Activated CD4-positive, alpha-beta T cell treated with anti-CD3 and anti-CD28 coated beads, Interleukin-2, amount 50 U/mL, for 16 hours (primary cell): Measurements from ENCODE around the gene KLF16.
"Not testable (repeated sequence)": the region's sequence is repeated elsewhere in the genome, so short reads cannot be mapped to it uniquely, and the experiment has no call there.

Source experiments
- DNase-seq: peaks from one replicate; pipeline ENCODE4 v3.0.0-alpha.2; 2020

Gene KLF16

GRCh38 chr19:1883784-1884183 is 20.4 kb upstream of the KLF16 start:
- DNase-seq: peak; percentile 43

GRCh38 chr19:1882786-1883692 is 19.7 kb upstream of the KLF16 start:
- DNase-seq: no peak

GRCh38 chr19:1882089-1882785 is 18.9 kb upstream of the KLF16 start:
- DNase-seq: peak; percentile 84

DNA sequence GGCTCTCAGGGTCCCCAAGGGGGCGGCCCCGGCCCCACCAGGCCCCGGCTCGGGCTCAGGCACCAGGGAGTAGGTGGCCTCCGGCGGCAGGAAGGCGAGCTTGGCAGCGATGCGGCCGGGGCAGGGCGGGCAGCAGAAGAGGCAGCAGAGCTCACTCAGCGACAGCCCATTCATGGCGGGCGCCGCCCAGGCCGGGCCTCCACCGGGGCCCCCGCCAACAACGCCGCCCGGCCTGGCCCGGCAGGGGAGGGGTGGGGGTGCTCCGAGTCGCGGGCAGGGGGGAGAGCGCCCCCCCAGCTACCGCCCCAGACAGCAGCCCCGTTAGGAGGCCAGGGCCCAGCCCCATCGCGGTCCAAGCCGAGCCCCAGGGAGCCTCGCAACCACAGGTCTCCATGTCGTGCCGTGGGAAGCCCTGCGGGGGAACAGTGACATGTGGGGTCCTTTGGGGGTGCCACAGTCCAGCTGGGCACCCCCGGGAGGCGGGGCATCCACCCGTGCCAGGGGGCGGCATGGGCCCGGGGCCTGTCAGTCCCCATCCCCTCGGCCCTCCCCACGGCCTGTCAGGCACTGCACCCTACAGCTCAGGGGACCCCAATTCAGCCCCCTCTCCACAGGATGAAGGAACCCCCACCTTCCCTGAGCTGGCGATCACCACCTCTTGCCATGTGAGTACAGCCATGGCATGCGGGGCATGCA is 18.2 kb upstream of the KLF16 start:
- not testable (repeated sequence) for DNase-seq

- DNase-seq: no peak
Observed at GRCh38 chr19:1880611-1881392, 17.4 kb upstream of the KLF16 start.

DNA sequence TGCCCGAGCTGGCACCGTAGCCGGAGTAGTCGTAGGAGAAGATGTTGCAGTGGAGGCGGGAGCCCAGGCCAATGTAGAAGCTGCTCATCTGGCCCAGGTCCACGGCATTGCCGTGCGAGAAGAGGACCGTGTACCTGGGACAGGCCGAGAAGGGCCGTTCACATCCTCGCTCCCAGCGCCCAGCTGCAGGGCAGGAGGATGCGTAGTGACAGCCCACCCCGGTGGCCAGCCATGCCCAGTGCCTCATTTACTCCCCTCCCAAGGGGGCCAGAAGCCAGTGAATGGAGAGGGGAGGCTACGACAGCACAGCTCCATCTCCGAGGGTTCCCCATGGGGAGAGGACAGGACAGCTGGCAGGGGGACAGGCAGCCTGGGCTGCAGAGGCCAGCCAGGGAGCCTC is 16.6 kb upstream of the KLF16 start:
- DNase-seq: not testable (repeated sequence)

DNA sequence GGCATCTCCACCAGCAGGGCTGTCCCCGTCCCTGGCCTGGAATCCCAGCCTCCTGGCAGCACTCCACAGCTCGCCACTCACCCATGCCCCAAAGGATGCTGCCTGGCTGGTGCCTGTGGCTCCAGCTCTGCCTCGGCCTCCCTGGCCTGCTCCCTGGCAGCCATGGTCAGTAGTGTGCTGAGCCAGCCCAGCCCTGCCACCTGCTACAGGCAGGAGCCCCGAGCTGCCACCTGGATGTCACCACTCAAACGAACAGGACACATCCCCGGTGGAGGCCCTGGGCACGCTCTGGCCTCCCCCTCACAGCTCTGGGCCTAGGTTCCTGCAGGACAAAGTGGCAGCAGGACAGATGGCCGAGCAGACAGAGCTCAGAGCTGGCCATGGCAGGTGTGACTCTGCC is 15.2 kb upstream of the KLF16 start:
- DNase-seq: not testable (repeated sequence)

- DNase-seq: not testable (repeated sequence)
Observed at GRCh38 chr19:1877280-1877660, 13.9 kb upstream of the KLF16 start.

DNA sequence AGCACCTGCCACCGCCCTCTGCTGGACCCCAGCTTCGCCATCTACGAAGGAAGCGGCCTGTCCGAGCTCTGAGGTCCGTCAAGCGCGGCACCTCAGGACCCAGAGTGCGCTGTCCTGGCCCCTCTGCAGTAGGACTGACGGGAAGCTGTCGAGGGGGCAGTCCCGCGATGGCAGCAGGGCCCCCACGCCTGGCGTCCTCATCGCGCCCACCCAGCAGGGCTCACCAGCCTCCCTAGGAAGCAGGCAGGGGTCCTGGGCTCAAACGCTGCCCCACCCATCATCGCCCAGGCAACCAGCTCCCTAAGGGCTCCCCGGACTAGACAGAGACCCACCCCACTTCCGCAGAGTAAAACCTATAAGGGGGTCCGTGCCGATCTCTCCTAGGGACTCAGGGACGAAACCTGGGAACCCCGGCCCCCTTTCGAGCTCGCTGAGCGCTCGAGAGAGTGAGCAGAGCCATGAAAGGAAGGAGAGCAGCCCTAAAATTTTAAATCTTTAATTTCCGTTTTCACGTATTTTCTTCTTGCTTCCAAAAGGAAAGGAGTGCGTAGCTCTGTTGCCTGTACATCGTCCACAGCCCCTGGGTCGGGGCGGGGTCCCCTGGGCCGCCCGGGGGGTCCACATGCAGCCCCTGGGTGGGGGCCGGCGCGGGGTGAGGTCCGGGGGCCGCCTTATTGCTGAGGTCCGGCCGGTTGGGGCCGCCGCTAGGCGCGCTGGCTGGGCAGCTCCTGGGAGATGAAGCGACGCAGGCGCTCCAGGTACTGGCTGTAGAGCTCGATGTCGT is 13.3 kb upstream of the KLF16 start:
- DNase-seq: not testable (repeated sequence)

- DNase-seq: peak; percentile 93
Observed at GRCh38 chr19:1875646-1876495, 12.5 kb upstream of the KLF16 start.

DNA sequence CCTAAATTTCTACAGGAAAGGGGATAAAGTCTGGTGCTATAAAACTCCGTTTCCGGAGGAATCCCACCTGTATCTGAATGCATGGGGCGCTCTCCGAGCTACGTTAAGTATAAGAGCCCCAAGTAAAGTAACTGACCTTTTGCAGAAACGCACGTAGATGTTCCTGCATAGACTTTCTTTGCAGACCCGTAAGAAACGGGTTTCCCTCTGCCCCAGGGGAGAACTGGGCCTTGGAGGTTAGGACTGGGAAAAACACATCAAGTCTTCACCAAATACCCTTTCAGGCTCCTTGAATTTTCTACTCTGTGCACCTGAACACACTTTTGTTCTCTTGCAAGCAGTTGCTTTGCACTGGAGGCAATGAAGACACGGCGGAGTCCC is 11.9 kb upstream of the KLF16 start:
- not testable (repeated sequence) for DNase-seq

DNA sequence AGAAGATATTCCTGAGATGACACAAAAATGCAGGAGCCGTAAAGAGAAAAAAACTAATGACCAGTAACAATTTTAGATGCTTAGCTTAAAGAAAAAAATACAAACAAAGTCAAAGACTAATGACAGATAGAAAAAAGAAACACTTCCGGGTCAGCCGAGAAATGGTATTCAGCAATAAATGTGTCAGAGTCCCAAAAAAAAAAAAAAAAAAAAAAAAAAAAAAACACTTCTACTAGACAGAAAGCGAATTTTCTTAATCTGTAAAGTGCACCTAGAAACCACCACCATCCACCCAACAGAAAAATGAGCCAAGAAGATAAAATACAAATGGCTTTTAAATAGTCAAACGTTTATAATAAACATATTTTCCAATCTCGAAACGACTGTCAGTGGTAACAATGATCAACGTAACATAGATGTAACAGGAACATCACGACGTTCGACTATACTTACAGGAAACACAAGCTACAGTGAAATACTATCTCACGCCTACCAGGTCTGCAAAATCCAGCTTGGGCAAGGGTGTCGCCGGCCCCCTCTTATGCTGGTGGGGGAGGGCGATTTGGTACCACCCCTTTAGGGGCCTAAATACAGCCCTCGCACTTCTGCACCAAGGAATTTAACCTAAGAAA is 11.3 kb upstream of the KLF16 start:
- no peak for DNase-seq

DNA sequence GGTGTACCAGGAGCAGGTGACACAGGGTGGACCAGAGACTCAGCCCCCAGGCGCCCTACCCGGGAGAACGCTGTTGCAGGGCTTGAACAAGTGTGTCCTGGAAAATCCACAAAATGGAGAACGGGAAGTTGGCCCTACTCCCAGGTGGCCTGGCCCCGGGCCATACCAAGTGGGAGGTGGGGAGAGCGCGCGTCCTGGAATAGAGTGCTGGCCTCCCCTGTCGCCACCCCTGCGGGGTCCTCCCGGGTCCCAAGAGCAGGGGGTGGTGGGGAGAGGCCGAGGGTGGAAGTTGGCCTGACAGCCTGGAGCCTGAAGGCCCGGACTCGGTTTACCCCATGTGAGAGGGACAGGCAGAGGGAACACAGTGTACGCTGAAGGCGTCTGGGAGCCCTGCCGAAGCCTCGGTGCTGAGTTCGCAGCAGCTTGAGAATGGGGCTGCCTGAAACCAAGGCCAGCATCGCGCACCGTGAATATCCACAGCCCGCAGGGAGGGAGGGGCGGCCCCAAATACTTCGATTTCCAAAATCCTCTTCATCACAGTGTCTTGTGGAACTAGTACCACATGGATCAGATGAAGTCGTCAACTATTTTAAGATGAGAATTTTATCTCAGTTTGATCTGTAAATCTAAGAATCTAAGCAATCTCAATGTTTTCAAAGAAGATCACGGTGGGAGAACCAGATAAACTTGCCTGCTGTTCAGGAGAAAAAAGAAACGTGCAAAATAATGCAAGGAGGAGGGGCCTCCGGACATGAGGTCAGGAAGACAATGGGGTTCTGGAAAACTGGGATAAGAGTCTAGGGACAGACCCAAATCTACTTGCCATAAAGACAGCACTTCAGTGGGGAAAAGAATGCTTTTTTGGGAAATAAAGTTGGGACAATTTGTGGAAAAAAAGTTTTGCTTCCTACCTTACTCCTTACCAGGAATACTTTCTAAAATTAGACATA is 10.4 kb upstream of the KLF16 start:
- DNase-seq: no peak

DNA sequence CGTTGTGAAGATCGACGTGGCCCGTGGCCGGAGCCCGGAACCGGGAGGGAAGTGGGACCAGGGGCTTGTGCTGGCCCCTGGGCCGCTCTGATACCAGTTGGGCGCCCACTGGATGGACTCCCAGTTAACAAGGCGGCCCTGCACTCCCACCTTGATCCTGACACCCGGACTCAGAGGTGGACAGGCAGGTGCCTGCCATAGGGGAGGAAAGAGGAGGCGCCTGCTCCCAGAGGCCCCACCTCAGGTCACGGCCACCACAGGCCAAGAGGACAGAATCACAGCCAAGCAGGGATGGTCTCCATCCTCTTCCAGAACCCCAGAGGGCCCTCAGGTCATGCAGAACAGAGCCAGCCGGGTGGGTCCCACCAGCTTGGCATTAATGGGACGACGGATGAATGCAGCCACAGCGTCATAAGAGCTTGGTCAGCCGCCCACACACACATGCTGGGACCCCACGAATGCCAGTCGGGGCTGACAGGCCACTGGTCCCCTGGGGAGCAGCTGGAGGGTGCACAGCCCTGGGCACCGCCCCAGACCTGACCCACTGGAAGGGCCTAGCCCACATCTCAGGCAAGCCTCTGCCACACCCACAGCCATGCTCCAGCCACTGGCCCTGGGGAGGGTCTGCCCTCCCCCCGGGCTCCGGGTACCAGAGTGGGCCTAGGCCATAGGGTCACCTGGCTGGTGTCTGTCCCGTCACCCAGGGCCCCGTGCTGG is 9.6 kb upstream of the KLF16 start:
- DNase-seq: no peak

DNA sequence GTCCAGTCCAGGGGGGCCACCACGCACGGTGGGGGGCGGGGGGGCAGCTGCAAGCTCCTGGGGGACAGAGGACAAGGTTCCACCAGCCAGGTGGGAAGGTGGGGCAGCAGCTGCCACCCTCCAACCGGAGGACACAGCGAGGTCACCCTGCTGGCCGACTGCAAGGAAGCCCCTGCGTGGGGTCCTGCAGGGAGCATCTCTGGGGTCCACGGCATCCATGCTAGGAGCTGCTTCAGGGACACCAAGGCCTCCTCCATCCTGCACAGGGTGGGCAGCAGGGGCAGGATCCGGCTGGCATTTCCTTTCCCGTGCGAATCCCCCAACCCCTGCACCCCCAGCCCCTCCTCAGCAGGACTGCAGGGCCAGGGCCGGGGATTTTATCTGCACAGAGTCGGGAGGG is 8.3 kb upstream of the KLF16 start:
- DNase-seq: no peak

GRCh38 chr19:1871140-1871597 is 7.8 kb upstream of the KLF16 start:
- DNase-seq: no peak

DNA sequence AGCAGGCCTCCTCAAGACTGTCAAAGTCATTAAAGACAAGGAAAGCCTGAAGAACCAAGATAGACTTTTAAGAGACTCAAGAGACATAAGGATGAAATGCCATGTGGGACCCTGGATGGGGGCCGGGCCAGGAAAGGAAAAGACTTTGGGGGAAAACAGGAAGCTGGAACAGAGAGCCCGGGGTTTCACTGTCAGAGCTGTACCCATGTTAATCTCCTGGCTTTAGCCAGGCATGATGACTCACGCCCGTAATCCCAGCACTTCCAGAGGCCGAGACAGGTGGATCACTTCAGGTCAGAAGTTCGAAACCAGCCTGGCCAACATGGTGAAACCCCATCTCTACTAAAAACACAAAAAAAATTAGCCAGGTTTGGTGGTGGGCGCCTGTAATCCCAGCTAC is 5.6 kb upstream of the KLF16 start:
- DNase-seq: no peak

DNA sequence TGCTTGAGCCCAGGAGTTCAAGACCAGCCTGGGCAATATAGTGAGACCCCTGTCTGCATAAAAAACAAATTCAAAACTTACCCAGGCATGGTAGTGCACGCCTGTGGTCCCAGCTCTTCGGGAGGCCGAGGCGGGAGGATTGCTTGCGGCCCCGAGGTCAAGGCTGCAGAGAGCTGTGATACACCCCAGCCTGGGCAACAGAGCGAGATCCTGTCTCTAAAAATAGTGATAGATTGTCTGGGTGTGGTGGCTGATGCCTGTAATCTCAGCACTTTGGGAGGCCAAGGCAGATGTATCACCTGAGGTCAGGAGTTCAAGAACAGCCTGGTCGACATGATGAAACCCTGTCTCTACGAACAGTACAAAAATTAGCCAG is 4.0 kb upstream of the KLF16 start:
- no peak for DNase-seq
